ENCODE measurements around the gene FLRT1.

Gene FLRT1

GRCh38 chr11:64025205-64025604 lies 10.5 kb upstream of the FLRT1 start:
- no peak for TF ChIP-seq CTCF (IDR thresholded peaks at IDR 0.05; ENCODE audit: low read depth, low read length)
- DNase-seq (ENCODE audit: low read depth in 2 of 2): no peak
- no peak overlapping the region for H3K4me3 ChIP-seq (replicated peaks in 1 of 2; ENCODE audit: low read depth in 2 of 2, low read length in 2 of 2)

- H3K4me3 ChIP-seq (replicated peaks in 1 of 2; ENCODE audit: low read depth in 2 of 2, low read length in 2 of 2): no peak overlapping the region
- TF ChIP-seq CTCF (IDR thresholded peaks at IDR 0.05; ENCODE audit: low read depth, low read length): no peak
- no peak for DNase-seq (ENCODE audit: low read depth in 2 of 2)
Observed at GRCh38 chr11:64026575-64027205, 9.0 kb upstream of the FLRT1 start.

GRCh38 chr11:64027651-64028397 lies 7.9 kb upstream of the FLRT1 start:
- H3K4me3 ChIP-seq (replicated peaks in 1 of 2; ENCODE audit: low read depth in 2 of 2, low read length in 2 of 2): no peak overlapping the region
- TF ChIP-seq CTCF (IDR thresholded peaks at IDR 0.05; ENCODE audit: low read depth, low read length): no peak
- no peak for DNase-seq (ENCODE audit: low read depth in 2 of 2)

- peak in 1 of 2 donors; percentile 30 for DNase-seq (ENCODE audit: low read depth in 2 of 2)
- no peak for TF ChIP-seq CTCF (IDR thresholded peaks at IDR 0.05; ENCODE audit: low read depth, low read length)
- H3K4me3 ChIP-seq (replicated peaks in 1 of 2; ENCODE audit: low read depth in 2 of 2, low read length in 2 of 2): no peak overlapping the region
Observed at GRCh38 chr11:64028398-64029115, 7.2 kb upstream of the FLRT1 start.

GRCh38 chr11:64029773-64030172 lies 6.0 kb upstream of the FLRT1 start:
- TF ChIP-seq CTCF (IDR thresholded peaks at IDR 0.05; ENCODE audit: low read depth, low read length): no peak
- DNase-seq (ENCODE audit: low read depth in 2 of 2): no peak
- no peak overlapping the region for H3K4me3 ChIP-seq (replicated peaks in 1 of 2; ENCODE audit: low read depth in 2 of 2, low read length in 2 of 2)

GRCh38 chr11:64031001-64031400 lies 4.7 kb upstream of the FLRT1 start:
- TF ChIP-seq CTCF (IDR thresholded peaks at IDR 0.05; ENCODE audit: low read depth, low read length): no peak
- no peak for DNase-seq (ENCODE audit: low read depth in 2 of 2)
- H3K4me3 ChIP-seq (replicated peaks in 1 of 2; ENCODE audit: low read depth in 2 of 2, low read length in 2 of 2): no peak overlapping the region

Data from cardiac fibroblast (primary cell).